ENCODE results near the gene TBX5. TPM values are rescaled to one million over a fixed set of nuclear protein-coding genes. Genes with fewer than 3 reads are reported as not detected.

TBX5 gene
- polyA plus RNA-seq, 3 donors: not detected

- Histone ChIP-seq H4K20me1 (ENCODE audit: insufficient read depth, low read length) (no peaks in the 10 kb centered on the region), H3K27ac (ENCODE audit: low read depth in 1 of 2, low read length in 2 of 2) (no peak overlapping the region), H3K4me2 (replicated peaks; ENCODE audit: extremely low read depth, low read length, poor library complexity, severe bottlenecking) (no peak overlapping the region), H3K36me3 (replicated peaks in 1 of 2; ENCODE audit: control insufficient read depth in 1 of 2, insufficient read depth in 2 of 2, low read length in 2 of 2) (no peaks in the 10 kb centered on the region), H2AFZ (ENCODE audit: insufficient read depth, low read depth, low read length, poor library complexity, severe bottlenecking) (no peak overlapping the region), H3K27me3 (ENCODE audit: control insufficient read depth in 2 of 2, insufficient read depth in 2 of 2, low read length in 2 of 2) (peaks cover 53 to 71% of the 10 kb centered on the region in 2 donors), H3K9ac (ENCODE audit: insufficient read depth, low read length, poor library complexity, severe bottlenecking) (no peak overlapping the region), H3K79me2 (ENCODE audit: insufficient read depth, low read length) (no peaks in the 10 kb centered on the region), H3K4me1 (ENCODE audit: control insufficient read depth in 1 of 2, insufficient read depth in 2 of 2, low read length in 2 of 2) (no peaks in the 10 kb centered on the region), H3K9me3 (replicated peaks in 1 of 2; ENCODE audit: control insufficient read depth in 1 of 2, insufficient read depth in 1 of 2, low read length in 2 of 2) (peaks cover 0 to 34% of the 10 kb centered on the region in 2 donors), H3K4me3 (replicated peaks in 1 of 3; ENCODE audit: low read depth in 2 of 3, low read length in 3 of 3) (no peak overlapping the region)
- WGBS (ENCODE audit: insufficient coverage): 8% methylated on average over 5 of the region's 8 CpGs
- Mint-ChIP-seq H3K27me3 (ENCODE audit: low read depth in 3 of 3) (peaks cover 59 to 77% (median 75%) of the 10 kb centered on the region in 3 donors), H3K9me3 (peaks cover 3 to 24% (median 8%) of the 10 kb centered on the region in 7 donors), H3K36me3 (no peaks in the 10 kb centered on the region), H3K4me1 (peaks cover 2% of the 10 kb centered on the region), H3K27ac (no peak overlapping the region), H3K4me3 (peak overlapping the region in 1 of 2 donors; percentile 67)
- DNase-seq: no peak
- intact Hi-C loops (cut with micrococcal nuclease): no loop called here
- no peak for TF ChIP-seq CTCF (IDR thresholded peaks at IDR 0.05)
Observed at GRCh38 chr12:114438635-114439256, 32.8 kb upstream of the TBX5 start.

GRCh38 chr12:114434341-114434740 lies 28.4 kb upstream of the TBX5 start:
- no peak overlapping the region for H3K9ac ChIP-seq (ENCODE audit: insufficient read depth, low read length, poor library complexity, severe bottlenecking)
- no peaks in the 10 kb centered on the region for H3K79me2 ChIP-seq (ENCODE audit: insufficient read depth, low read length)
- H3K4me3 Mint-ChIP-seq: no peak overlapping the region
- H3K27me3 Mint-ChIP-seq (ENCODE audit: low read depth in 3 of 3): peaks cover 20 to 48% (median 37%) of the 10 kb centered on the region in 3 donors
- no peak for TF ChIP-seq CTCF (IDR thresholded peaks at IDR 0.05)
- H3K36me3 Mint-ChIP-seq: no peaks in the 10 kb centered on the region
- H3K4me3 ChIP-seq (replicated peaks in 1 of 3; ENCODE audit: low read depth in 2 of 3, low read length in 3 of 3): no peak overlapping the region
- no peaks in the 10 kb centered on the region for H4K20me1 ChIP-seq (ENCODE audit: insufficient read depth, low read length)
- H3K36me3 ChIP-seq (replicated peaks in 1 of 2; ENCODE audit: control insufficient read depth in 1 of 2, insufficient read depth in 2 of 2, low read length in 2 of 2): no peaks in the 10 kb centered on the region
- H3K4me1 Mint-ChIP-seq: peaks cover 2% of the 10 kb centered on the region
- no peak overlapping the region for H3K4me2 ChIP-seq (replicated peaks; ENCODE audit: extremely low read depth, low read length, poor library complexity, severe bottlenecking)
- H3K9me3 ChIP-seq (replicated peaks in 1 of 2; ENCODE audit: control insufficient read depth in 1 of 2, insufficient read depth in 1 of 2, low read length in 2 of 2): peaks cover 0 to 9% of the 10 kb centered on the region in 2 donors
- no peaks in the 10 kb centered on the region for H3K4me1 ChIP-seq (ENCODE audit: control insufficient read depth in 1 of 2, insufficient read depth in 2 of 2, low read length in 2 of 2)
- H3K27ac ChIP-seq (ENCODE audit: low read depth in 1 of 2, low read length in 2 of 2): no peak overlapping the region
- no peak overlapping the region for H2AFZ ChIP-seq (ENCODE audit: insufficient read depth, low read depth, low read length, poor library complexity, severe bottlenecking)
- no peak overlapping the region for H3K27ac Mint-ChIP-seq
- no peak for DNase-seq
- no CpG with 5 or more reads among the region's 3 CpGs for WGBS (ENCODE audit: insufficient coverage)
- H3K27me3 ChIP-seq (ENCODE audit: control insufficient read depth in 2 of 2, insufficient read depth in 2 of 2, low read length in 2 of 2): peaks cover 22 to 27% of the 10 kb centered on the region in 2 donors
- intact Hi-C loops (cut with micrococcal nuclease): no loop called here
- peaks cover 0 to 14% (median 6%) of the 10 kb centered on the region in 7 donors for H3K9me3 Mint-ChIP-seq
